Kidney (tissue), 14 donors: ENCODE results near the gene RAB28. TPM values are rescaled to one million over a fixed set of nuclear protein-coding genes. Genes with fewer than 3 reads are reported as not detected.

ENCODE experiments used
- DNase-seq, 5 donors: peaks; one replicate each; pipeline ENCODE4 v3.0.0-alpha.2; 2013 to 2020
- FAIRE-seq: peaks from 2 replicates; lab custom pipeline; 2012; peaks lifted over from hg19 to GRCh38; lab: Jason Lieb, UNC
- H3K27ac ChIP-seq, 2 donors: one replicate each; pipeline ENCODE4 v1.7.0; 2013; ENCODE audit warnings: low read depth in 2 of 2, low read length in 2 of 2, inconsistent platforms in 1 of 2
- H3K27me3 ChIP-seq: one replicate; pipeline ENCODE4 v1.7.1; 2013; ENCODE audit warnings: low read length, inconsistent platforms; ENCODE audit not compliant: control insufficient read depth, insufficient read depth
- H3K36me3 ChIP-seq, 3 donors: one replicate each; pipeline versions ENCODE4 v1.7.0 to v1.7.1; 2013; ENCODE audit warnings: low read length in 3 of 3, control low read depth in 1 of 3, inconsistent platforms in 1 of 3; ENCODE audit not compliant: insufficient read depth in 3 of 3, control insufficient read depth in 2 of 3
- H3K4me1 ChIP-seq, 3 donors: one replicate each; pipeline versions ENCODE4 v1.7.0 to v1.7.1; 2013; ENCODE audit warnings: low read length in 3 of 3, inconsistent platforms in 1 of 3, low read depth in 1 of 3; ENCODE audit not compliant: control insufficient read depth in 2 of 3, insufficient read depth in 2 of 3
- H3K4me3 ChIP-seq, 3 donors: one replicate each; pipeline versions ENCODE4 v1.7.0 to v1.8.1; 2013; ENCODE audit warnings: low read length in 3 of 3, control low read depth in 1 of 3, inconsistent platforms in 1 of 3
- H3K9ac ChIP-seq, 3 donors: one replicate each; pipeline versions ENCODE4 v1.7.0 to v1.7.1; 2013; ENCODE audit warnings: low read length in 3 of 3, control low read depth in 1 of 3, inconsistent platforms in 1 of 3
- H3K9me3 ChIP-seq, 3 donors: one replicate each; pipeline versions ENCODE4 v1.7.0 to v1.7.1; 2013; ENCODE audit warnings: low read length in 3 of 3, control low read depth in 1 of 3, inconsistent platforms in 1 of 3; ENCODE audit not compliant: control insufficient read depth in 2 of 3, insufficient read depth in 1 of 3
- CTCF ChIP-seq: IDR thresholded peaks from 3 replicates; pipeline ENCODE4 v1.5.1; 2012; ENCODE audit warnings: mild to moderate bottlenecking, moderate library complexity, borderline replicate concordance; ENCODE audit not compliant: insufficient read depth; ENCODE audit errors: extremely low read depth
- intact Hi-C: fragments of 100-400 bp; cut with DNase I; formaldehyde crosslinking; loops from one replicate; pipeline ENCODE4 v1.11.1; 2022
- polyA plus RNA-seq: library from polyadenylated mRNA; stranded (reverse); fragments of 350-450 nt; fragmentation: Illumina TruSeq; extraction: RNeasy Lipid Tissue Mini Kit (QIAGEN cat#74804); gene quantifications from one replicate; pipeline ENCODE4 v1.2.3, GENCODE V29; 2014; ENCODE audit warnings: low read depth, low replicate concordance; ENCODE audit not compliant: insufficient read depth
- total RNA-seq: library from RNA; stranded (reverse); fragmentation: NEBNext Ultra II Directional; extraction: Animal tissue kit (Norgen Biotek cat#: 25700); gene quantifications from one replicate; pipeline ENCODE4 v1.2.1, GENCODE V29; 2021
- donor health status: control.
- donor health status: control.
- donor health status: control.
- donor health status: control.
- donor health status: control.
- donor health status: DM: yes; HTN: yes; CAD: no.
- donor health status: Normal renal cell carcinoma (clear cell type).

The RAB28 gene
- total and polyA plus RNA-seq, 2 donors from 2014 or later: 16.2 to 19.1 TPM

- intact Hi-C loops: no loop called here
- Histone ChIP-seq H3K9me3 (peaks cover 0 to 11% (median 7%) of the 10 kb centered on the region in 3 donors), H3K27me3 (peaks cover 73% of the 10 kb centered on the region), H3K9ac (no peak overlapping the region), H3K4me3 (no peak overlapping the region), H3K4me1 (no peaks in the 10 kb centered on the region), H3K27ac (no peak overlapping the region), H3K36me3 (no peaks in the 10 kb centered on the region)
- no peak for TF ChIP-seq CTCF
- peak in 2 of 5 donors; percentile 7 to 24 for DNase-seq
- FAIRE-seq: no peak
Measured at GRCh38 chr4:13524504-13525243, 40.5 kb upstream of the RAB28 start.

- DNase-seq: peak in 2 of 5 donors; percentile 46
- Histone ChIP-seq H3K9ac (no peak overlapping the region), H3K9me3 (peaks cover 0 to 11% (median 7%) of the 10 kb centered on the region in 3 donors), H3K27ac (no peak overlapping the region), H3K36me3 (no peaks in the 10 kb centered on the region), H3K4me1 (no peaks in the 10 kb centered on the region), H3K4me3 (no peak overlapping the region), H3K27me3 (peaks cover 72% of the 10 kb centered on the region)
- no peak for TF ChIP-seq CTCF
- intact Hi-C loops: no loop called here
- FAIRE-seq: no peak
Measured at GRCh38 chr4:13523591-13524503, 39.7 kb upstream of the RAB28 start.

GRCh38 chr4:13523105-13523477 is 39.0 kb upstream of the RAB28 start:
- no peak overlapping the region for H3K4me3 ChIP-seq
- H3K27me3 ChIP-seq: peaks cover 70% of the 10 kb centered on the region
- no peak overlapping the region for H3K9ac ChIP-seq
- H3K27ac ChIP-seq: no peak overlapping the region
- DNase-seq (peak in 1 of 5 donors; percentile 10), FAIRE-seq (no peak)
- no peaks in the 10 kb centered on the region for H3K36me3 ChIP-seq
- peaks cover 0 to 11% (median 7%) of the 10 kb centered on the region in 3 donors for H3K9me3 ChIP-seq
- intact Hi-C loops: no loop called here
- H3K4me1 ChIP-seq: no peaks in the 10 kb centered on the region
- TF ChIP-seq CTCF: no peak
